ENCODE results near the gene NCDN. TPM values are rescaled to one million over a fixed set of nuclear protein-coding genes. Genes with fewer than 3 reads are reported as not detected.

The NCDN gene
- 13.2 TPM for polyA plus RNA-seq (2012; ENCODE audit: low read depth, missing spikeins)

DNA sequence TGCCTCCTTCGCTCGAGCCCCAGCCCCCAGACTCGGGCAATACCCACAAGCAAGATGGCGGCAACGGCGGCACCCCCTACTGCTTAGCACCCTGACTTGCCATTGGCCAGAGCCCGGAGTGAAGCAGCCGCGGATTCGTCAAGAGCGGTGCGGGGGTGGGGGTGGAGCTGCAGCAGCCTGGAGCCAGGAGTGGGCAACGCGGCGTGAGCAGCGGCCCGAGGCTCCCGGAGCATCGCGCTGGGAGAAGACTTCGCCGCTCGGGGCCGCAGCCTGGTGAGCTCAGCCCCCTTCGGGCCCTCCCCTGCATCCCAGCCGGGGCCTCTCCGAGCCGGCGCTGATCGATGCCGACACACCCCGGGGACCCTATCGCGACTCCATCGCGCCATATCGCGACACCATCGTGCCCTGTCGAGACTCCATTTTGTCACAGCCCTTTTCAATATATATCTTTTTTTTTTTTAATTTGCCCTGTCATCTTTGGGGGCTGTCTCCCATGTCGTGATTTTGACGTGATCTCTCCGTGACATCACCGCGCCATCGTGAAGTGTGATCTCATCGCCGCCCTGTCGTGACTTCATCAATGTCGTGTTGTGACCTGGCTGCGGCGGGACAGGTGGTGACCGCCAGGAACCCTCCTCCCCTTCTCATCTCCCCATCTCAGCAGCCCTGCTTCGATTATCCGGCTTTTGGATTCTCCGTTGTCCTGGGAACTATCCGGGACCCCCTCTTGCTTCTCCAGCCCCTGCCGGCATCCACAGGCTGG, at the start of gene NCDN:
Gene NCDN, plus strand, starts transcription at position 189 of the 763 bp plus-strand sequence. Its CDS starts 392 bp downstream, at position 581.
- peak; percentile 100 for FAIRE-seq
- peak; percentile 97 for DNase-seq (ENCODE audit: insufficient read length, low spot score)
- TF ChIP-seq POLR2A (IDR thresholded peaks at IDR 0.05; ENCODE audit: low read depth, low read length) (peak; percentile 86), PAX5 (IDR thresholded peaks at IDR 0.05; ENCODE audit: insufficient read depth, low read length, severe bottlenecking) (peak; percentile 50), TAF1 (IDR thresholded peaks at IDR 0.05; ENCODE audit: low read depth, low read length) (peak; percentile 59), POU2F2 (IDR thresholded peaks at IDR 0.05; ENCODE audit: low read depth, low read length) (no peak), POLR2AphosphoS5 (IDR thresholded peaks at IDR 0.05; ENCODE audit: low read depth, low read length) (peak; percentile 87), SPI1 (IDR thresholded peaks at IDR 0.05; ENCODE audit: low read depth, low read length) (no peak)

DNA sequence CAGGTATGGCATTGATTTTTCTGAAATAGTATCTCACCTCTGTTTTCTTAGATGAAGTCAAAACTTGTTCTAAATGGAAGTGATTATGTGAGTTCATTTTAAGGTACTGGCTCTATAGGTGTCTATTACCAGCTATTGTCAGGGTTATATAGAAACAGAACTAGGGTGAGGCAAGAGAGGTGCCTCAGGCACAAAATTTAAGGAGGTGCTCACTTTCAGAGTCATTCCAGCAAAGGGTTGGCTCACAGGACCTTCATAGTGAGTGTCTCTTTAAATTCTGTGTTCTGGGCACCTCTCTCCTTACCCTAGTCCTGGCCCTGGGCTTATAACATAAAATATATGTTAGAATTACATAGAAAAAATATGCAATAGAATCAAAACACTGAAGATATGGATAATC, 49.7 kb upstream of the NCDN start:
- DNase-seq (ENCODE audit: insufficient read length, low spot score) (no peak), FAIRE-seq (no peak)
- TF ChIP-seq TAF1 (IDR thresholded peaks at IDR 0.05; ENCODE audit: low read depth, low read length), result no peak
- TF ChIP-seq POLR2AphosphoS5 (IDR thresholded peaks at IDR 0.05; ENCODE audit: low read depth, low read length), result no peak
- TF ChIP-seq SPI1 (IDR thresholded peaks at IDR 0.05; ENCODE audit: low read depth, low read length), result no peak
- TF ChIP-seq PAX5 (IDR thresholded peaks at IDR 0.05; ENCODE audit: insufficient read depth, low read length, severe bottlenecking), result no peak

- FAIRE-seq (no peak), DNase-seq (ENCODE audit: insufficient read length, low spot score) (no peak)
- TF ChIP-seq SPI1 (IDR thresholded peaks at IDR 0.05; ENCODE audit: low read depth, low read length), result no peak
- TF ChIP-seq POLR2AphosphoS5 (IDR thresholded peaks at IDR 0.05; ENCODE audit: low read depth, low read length), result no peak
- no peak for TF ChIP-seq POU2F2 (IDR thresholded peaks at IDR 0.05; ENCODE audit: low read depth, low read length)
- no peak for TF ChIP-seq TAF1 (IDR thresholded peaks at IDR 0.05; ENCODE audit: low read depth, low read length)
- no peak for TF ChIP-seq PAX5 (IDR thresholded peaks at IDR 0.05; ENCODE audit: insufficient read depth, low read length, severe bottlenecking)
- TF ChIP-seq POLR2A (IDR thresholded peaks at IDR 0.05; ENCODE audit: low read depth, low read length), result no peak
These were observed 48.0 kb upstream of the NCDN start for GRCh38 chr1:35509558-35509957.

DNA sequence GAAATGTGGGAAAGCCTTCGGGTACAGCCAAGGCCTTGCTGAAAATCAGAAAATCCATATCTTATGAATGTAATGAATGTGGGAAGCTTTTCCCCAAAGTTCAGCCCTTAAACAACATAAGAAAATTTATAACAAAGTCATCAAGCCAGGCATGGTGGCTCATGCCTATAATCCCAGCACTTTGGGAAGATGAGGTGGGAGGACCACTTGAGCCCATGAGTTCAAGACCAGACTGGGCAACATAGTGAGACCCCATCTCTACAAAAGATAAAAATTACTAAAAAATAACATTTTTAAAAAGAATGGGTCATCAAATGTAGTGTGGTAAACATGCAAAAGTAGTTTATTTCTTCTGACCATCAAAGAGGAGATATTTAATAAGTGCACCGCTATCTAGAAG, 46.3 kb upstream of the NCDN start:
- DNase-seq (ENCODE audit: insufficient read length, low spot score) (no peak), FAIRE-seq (no peak)
- TF ChIP-seq PAX5 (IDR thresholded peaks at IDR 0.05; ENCODE audit: insufficient read depth, low read length, severe bottlenecking) (no peak), POU2F2 (IDR thresholded peaks at IDR 0.05; ENCODE audit: low read depth, low read length) (no peak), TAF1 (IDR thresholded peaks at IDR 0.05; ENCODE audit: low read depth, low read length) (no peak), SPI1 (IDR thresholded peaks at IDR 0.05; ENCODE audit: low read depth, low read length) (no peak), POLR2A (IDR thresholded peaks at IDR 0.05; ENCODE audit: low read depth, low read length) (no peak), POLR2AphosphoS5 (IDR thresholded peaks at IDR 0.05; ENCODE audit: low read depth, low read length) (no peak)

DNA sequence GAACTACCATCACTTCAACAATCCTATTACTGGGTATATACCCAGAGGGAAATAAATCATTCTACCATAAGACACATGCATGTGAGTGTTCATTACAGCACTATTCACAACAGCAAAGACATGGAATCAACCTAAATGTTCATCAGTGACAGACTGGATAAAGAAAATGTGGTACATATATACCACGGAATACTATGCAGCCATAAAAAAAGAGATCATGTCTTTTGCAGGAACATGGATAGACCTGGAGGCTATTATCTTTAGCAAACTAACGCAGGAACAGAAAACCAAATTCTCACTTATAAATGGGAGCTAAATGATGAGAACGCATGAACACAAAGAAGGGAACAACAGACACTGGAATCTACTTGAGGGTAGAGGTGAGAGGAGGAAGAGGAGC, 39.4 kb upstream of the NCDN start:
- no peak for TF ChIP-seq POLR2A (IDR thresholded peaks at IDR 0.05; ENCODE audit: low read depth, low read length)
- no peak for TF ChIP-seq SPI1 (IDR thresholded peaks at IDR 0.05; ENCODE audit: low read depth, low read length)
- TF ChIP-seq POU2F2 (IDR thresholded peaks at IDR 0.05; ENCODE audit: low read depth, low read length), result no peak
- TF ChIP-seq PAX5 (IDR thresholded peaks at IDR 0.05; ENCODE audit: insufficient read depth, low read length, severe bottlenecking), result no peak
- no peak for TF ChIP-seq POLR2AphosphoS5 (IDR thresholded peaks at IDR 0.05; ENCODE audit: low read depth, low read length)
- TF ChIP-seq TAF1 (IDR thresholded peaks at IDR 0.05; ENCODE audit: low read depth, low read length), result no peak
- DNase-seq (ENCODE audit: insufficient read length, low spot score), result no peak
- FAIRE-seq, result no peak

GRCh38 chr1:35519432-35519831, 38.2 kb upstream of the NCDN start:
- no peak for DNase-seq (ENCODE audit: insufficient read length, low spot score)
- TF ChIP-seq POLR2A (IDR thresholded peaks at IDR 0.05; ENCODE audit: low read depth, low read length), result no peak
- no peak for TF ChIP-seq POU2F2 (IDR thresholded peaks at IDR 0.05; ENCODE audit: low read depth, low read length)
- TF ChIP-seq TAF1 (IDR thresholded peaks at IDR 0.05; ENCODE audit: low read depth, low read length), result no peak
- TF ChIP-seq POLR2AphosphoS5 (IDR thresholded peaks at IDR 0.05; ENCODE audit: low read depth, low read length), result no peak
- TF ChIP-seq SPI1 (IDR thresholded peaks at IDR 0.05; ENCODE audit: low read depth, low read length), result no peak
- no peak for TF ChIP-seq PAX5 (IDR thresholded peaks at IDR 0.05; ENCODE audit: insufficient read depth, low read length, severe bottlenecking)
- no peak for FAIRE-seq

DNA sequence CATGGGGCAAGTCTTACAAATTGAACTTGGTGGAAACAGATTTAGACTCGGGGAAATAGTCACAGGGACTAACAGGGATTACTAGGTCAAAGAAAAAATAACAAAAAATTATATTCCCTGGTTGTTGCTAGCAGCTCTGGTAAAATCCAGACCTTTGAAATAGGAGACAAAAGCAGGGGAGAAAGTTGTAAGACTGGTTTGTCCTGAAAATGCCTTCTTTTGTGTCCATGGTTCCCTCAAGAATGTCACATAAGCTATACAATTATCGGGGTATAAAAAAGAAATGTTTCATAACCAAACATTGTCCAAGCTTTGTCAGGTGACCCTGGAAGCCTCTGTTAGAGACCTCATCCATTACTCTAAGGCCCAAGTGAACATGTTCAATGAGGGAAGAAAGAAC, 33.5 kb upstream of the NCDN start:
- DNase-seq (ENCODE audit: insufficient read length, low spot score), result no peak
- TF ChIP-seq POLR2A (IDR thresholded peaks at IDR 0.05; ENCODE audit: low read depth, low read length) (no peak), TAF1 (IDR thresholded peaks at IDR 0.05; ENCODE audit: low read depth, low read length) (no peak), POLR2AphosphoS5 (IDR thresholded peaks at IDR 0.05; ENCODE audit: low read depth, low read length) (no peak)
- no peak for FAIRE-seq

GRCh38 chr1:35530168-35530567, 27.4 kb upstream of the NCDN start:
- FAIRE-seq (no peak), DNase-seq (ENCODE audit: insufficient read length, low spot score) (no peak)
- TF ChIP-seq POLR2A (IDR thresholded peaks at IDR 0.05; ENCODE audit: low read depth, low read length) (no peak), POU2F2 (IDR thresholded peaks at IDR 0.05; ENCODE audit: low read depth, low read length) (no peak), POLR2AphosphoS5 (IDR thresholded peaks at IDR 0.05; ENCODE audit: low read depth, low read length) (no peak), PAX5 (IDR thresholded peaks at IDR 0.05; ENCODE audit: insufficient read depth, low read length, severe bottlenecking) (no peak), TAF1 (IDR thresholded peaks at IDR 0.05; ENCODE audit: low read depth, low read length) (no peak), SPI1 (IDR thresholded peaks at IDR 0.05; ENCODE audit: low read depth, low read length) (no peak)

GRCh38 chr1:35530946-35531345, 26.7 kb upstream of the NCDN start:
- FAIRE-seq (no peak), DNase-seq (ENCODE audit: insufficient read length, low spot score) (no peak)
- no peak for TF ChIP-seq POLR2A (IDR thresholded peaks at IDR 0.05; ENCODE audit: low read depth, low read length)
- no peak for TF ChIP-seq POU2F2 (IDR thresholded peaks at IDR 0.05; ENCODE audit: low read depth, low read length)
- no peak for TF ChIP-seq TAF1 (IDR thresholded peaks at IDR 0.05; ENCODE audit: low read depth, low read length)
- no peak for TF ChIP-seq SPI1 (IDR thresholded peaks at IDR 0.05; ENCODE audit: low read depth, low read length)

GRCh38 chr1:35531368-35531767, 26.2 kb upstream of the NCDN start:
- DNase-seq (ENCODE audit: insufficient read length, low spot score) (no peak), FAIRE-seq (no peak)
- TF ChIP-seq SPI1 (IDR thresholded peaks at IDR 0.05; ENCODE audit: low read depth, low read length) (no peak), PAX5 (IDR thresholded peaks at IDR 0.05; ENCODE audit: insufficient read depth, low read length, severe bottlenecking) (no peak), TAF1 (IDR thresholded peaks at IDR 0.05; ENCODE audit: low read depth, low read length) (no peak), POLR2A (IDR thresholded peaks at IDR 0.05; ENCODE audit: low read depth, low read length) (no peak), POU2F2 (IDR thresholded peaks at IDR 0.05; ENCODE audit: low read depth, low read length) (no peak)
